ENCODE data around the gene RAB1A. TPM values are rescaled to one million over a fixed set of nuclear protein-coding genes. Genes with fewer than 3 reads are reported as not detected.

RAB1A gene
- total and polyA plus RNA-seq, 9 of the 15 experiments (the other 6 are each of a cell fraction or from before 2014, with no cell fraction given) = 43.8 to 163 (median 67.7) TPM

DNA sequence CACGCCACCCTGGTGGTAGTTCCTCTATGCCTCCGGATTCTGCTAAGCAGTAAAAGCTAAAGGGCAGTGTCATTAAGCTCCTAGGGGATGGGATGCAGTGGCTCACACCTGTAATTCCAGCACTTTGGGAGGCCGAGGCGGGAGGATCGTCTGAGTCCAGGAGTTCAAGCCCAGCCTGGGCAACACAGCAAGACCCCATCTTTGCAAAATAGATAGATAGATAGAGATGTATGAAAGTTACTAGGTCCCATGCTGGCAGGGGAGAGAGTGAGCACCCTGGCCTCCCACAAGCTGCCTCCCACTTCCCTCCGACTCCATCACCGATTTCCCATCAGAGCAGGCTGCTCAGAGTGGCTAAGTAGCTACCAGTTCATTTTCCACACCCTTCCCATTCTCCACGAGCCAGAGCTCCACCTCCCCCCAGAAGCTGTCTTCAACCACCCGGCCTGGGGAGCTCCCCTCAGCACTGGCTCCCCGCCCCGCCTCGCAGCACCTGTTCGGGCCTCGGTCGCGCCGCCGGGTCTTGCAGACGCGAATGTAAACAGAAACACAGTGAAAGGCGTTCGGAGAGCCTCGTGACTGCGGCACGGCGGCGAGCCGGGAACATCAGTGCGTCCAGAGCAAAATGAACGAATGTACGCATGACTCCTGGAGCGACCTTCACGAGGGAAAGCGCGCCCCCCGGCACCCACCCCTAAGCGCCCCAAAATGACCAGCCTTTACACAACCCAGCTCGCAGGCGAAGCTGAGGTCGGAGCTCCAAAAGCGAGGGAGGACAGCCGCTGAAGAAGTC is 74.3 kb downstream of the RAB1A start (continued):
- TF ChIP-seq, protein P1, sequence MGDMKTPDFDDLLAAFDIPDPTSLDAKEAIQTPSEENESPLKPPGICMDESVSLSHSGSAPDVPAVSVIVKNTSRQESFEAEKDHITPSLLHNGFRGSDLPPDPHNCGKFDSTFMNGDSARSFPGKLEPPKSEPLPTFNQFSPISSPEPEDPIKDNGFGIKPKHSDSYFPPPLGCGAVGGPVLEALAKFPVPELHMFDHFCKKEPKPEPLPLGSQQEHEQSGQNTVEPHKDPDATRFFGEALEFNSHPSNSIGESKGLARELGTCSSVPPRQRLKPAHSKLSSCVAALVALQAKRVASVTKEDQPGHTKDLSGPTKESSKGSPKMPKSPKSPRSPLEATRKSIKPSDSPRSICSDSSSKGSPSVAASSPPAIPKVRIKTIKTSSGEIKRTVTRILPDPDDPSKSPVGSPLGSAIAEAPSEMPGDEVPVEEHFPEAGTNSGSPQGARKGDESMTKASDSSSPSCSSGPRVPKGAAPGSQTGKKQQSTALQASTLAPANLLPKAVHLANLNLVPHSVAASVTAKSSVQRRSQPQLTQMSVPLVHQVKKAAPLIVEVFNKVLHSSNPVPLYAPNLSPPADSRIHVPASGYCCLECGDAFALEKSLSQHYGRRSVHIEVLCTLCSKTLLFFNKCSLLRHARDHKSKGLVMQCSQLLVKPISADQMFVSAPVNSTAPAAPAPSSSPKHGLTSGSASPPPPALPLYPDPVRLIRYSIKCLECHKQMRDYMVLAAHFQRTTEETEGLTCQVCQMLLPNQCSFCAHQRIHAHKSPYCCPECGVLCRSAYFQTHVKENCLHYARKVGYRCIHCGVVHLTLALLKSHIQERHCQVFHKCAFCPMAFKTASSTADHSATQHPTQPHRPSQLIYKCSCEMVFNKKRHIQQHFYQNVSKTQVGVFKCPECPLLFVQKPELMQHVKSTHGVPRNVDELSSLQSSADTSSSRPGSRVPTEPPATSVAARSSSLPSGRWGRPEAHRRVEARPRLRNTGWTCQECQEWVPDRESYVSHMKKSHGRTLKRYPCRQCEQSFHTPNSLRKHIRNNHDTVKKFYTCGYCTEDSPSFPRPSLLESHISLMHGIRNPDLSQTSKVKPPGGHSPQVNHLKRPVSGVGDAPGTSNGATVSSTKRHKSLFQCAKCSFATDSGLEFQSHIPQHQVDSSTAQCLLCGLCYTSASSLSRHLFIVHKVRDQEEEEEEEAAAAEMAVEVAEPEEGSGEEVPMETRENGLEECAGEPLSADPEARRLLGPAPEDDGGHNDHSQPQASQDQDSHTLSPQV (IDR thresholded peaks at IDR 0.05) = peak; percentile 51
- TF ChIP-seq ZNF707 (CRISPR knock-in tag; conservative IDR thresholded peaks at IDR 0.05) (no peak), SUPT5H (IDR thresholded peaks at IDR 0.05) (no peak; the same call in 1 of the 2 replicates), CBX5 (IDR thresholded peaks at IDR 0.05; ENCODE audit: borderline replicate concordance, low read depth) (no peak), POLR2A (conservative IDR thresholded peaks at IDR 0.05) (no peak; the same call in 1 of the 2 replicates)
- TF ChIP-seq, protein P2, sequence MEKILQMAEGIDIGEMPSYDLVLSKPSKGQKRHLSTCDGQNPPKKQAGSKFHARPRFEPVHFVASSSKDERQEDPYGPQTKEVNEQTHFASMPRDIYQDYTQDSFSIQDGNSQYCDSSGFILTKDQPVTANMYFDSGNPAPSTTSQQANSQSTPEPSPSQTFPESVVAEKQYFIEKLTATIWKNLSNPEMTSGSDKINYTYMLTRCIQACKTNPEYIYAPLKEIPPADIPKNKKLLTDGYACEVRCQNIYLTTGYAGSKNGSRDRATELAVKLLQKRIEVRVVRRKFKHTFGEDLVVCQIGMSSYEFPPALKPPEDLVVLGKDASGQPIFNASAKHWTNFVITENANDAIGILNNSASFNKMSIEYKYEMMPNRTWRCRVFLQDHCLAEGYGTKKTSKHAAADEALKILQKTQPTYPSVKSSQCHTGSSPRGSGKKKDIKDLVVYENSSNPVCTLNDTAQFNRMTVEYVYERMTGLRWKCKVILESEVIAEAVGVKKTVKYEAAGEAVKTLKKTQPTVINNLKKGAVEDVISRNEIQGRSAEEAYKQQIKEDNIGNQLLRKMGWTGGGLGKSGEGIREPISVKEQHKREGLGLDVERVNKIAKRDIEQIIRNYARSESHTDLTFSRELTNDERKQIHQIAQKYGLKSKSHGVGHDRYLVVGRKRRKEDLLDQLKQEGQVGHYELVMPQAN (IDR thresholded peaks at IDR 0.05; ENCODE audit: borderline replicate concordance) = peak; percentile 62; the same call in 1 of the 2 replicates
- TF ChIP-seq, protein P3, sequence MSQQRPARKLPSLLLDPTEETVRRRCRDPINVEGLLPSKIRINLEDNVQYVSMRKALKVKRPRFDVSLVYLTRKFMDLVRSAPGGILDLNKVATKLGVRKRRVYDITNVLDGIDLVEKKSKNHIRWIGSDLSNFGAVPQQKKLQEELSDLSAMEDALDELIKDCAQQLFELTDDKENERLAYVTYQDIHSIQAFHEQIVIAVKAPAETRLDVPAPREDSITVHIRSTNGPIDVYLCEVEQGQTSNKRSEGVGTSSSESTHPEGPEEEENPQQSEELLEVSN (IDR thresholded peaks at IDR 0.05; ENCODE audit: borderline replicate concordance in 1 of 2, extremely low read depth in 1 of 2, insufficient read depth in 1 of 2, insufficient read length in 1 of 2, low read depth in 1 of 2, low read length in 1 of 2, poor library complexity in 1 of 2, severe bottlenecking in 1 of 2) = peak; percentile 69 to 74
- TF ChIP-seq, protein P4, sequence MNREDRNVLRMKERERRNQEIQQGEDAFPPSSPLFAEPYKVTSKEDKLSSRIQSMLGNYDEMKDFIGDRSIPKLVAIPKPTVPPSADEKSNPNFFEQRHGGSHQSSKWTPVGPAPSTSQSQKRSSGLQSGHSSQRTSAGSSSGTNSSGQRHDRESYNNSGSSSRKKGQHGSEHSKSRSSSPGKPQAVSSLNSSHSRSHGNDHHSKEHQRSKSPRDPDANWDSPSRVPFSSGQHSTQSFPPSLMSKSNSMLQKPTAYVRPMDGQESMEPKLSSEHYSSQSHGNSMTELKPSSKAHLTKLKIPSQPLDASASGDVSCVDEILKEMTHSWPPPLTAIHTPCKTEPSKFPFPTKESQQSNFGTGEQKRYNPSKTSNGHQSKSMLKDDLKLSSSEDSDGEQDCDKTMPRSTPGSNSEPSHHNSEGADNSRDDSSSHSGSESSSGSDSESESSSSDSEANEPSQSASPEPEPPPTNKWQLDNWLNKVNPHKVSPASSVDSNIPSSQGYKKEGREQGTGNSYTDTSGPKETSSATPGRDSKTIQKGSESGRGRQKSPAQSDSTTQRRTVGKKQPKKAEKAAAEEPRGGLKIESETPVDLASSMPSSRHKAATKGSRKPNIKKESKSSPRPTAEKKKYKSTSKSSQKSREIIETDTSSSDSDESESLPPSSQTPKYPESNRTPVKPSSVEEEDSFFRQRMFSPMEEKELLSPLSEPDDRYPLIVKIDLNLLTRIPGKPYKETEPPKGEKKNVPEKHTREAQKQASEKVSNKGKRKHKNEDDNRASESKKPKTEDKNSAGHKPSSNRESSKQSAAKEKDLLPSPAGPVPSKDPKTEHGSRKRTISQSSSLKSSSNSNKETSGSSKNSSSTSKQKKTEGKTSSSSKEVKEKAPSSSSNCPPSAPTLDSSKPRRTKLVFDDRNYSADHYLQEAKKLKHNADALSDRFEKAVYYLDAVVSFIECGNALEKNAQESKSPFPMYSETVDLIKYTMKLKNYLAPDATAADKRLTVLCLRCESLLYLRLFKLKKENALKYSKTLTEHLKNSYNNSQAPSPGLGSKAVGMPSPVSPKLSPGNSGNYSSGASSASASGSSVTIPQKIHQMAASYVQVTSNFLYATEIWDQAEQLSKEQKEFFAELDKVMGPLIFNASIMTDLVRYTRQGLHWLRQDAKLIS (CRISPR knock-in tag; IDR thresholded peaks at IDR 0.05) = 0 out of 2 replicates have a peak, but pooled peaks have one; percentile 1
- TF ChIP-seq, protein P5, sequence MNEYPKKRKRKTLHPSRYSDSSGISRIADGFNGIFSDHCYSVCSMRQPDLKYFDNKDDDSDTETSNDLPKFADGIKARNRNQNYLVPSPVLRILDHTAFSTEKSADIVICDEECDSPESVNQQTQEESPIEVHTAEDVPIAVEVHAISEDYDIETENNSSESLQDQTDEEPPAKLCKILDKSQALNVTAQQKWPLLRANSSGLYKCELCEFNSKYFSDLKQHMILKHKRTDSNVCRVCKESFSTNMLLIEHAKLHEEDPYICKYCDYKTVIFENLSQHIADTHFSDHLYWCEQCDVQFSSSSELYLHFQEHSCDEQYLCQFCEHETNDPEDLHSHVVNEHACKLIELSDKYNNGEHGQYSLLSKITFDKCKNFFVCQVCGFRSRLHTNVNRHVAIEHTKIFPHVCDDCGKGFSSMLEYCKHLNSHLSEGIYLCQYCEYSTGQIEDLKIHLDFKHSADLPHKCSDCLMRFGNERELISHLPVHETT (CRISPR knock-in tag; conservative IDR thresholded peaks at IDR 0.05 in 1 of 2, IDR thresholded peaks at IDR 0.05 in 1 of 2) = no peak
- TF ChIP-seq, protein P6, sequence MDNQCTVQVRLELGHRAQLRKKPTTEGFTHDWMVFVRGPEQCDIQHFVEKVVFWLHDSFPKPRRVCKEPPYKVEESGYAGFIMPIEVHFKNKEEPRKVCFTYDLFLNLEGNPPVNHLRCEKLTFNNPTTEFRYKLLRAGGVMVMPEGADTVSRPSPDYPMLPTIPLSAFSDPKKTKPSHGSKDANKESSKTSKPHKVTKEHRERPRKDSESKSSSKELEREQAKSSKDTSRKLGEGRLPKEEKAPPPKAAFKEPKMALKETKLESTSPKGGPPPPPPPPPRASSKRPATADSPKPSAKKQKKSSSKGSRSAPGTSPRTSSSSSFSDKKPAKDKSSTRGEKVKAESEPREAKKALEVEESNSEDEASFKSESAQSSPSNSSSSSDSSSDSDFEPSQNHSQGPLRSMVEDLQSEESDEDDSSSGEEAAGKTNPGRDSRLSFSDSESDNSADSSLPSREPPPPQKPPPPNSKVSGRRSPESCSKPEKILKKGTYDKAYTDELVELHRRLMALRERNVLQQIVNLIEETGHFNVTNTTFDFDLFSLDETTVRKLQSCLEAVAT (IDR thresholded peaks at IDR 0.05) = peak in 1 of 2 experiments; percentile 18; a peak in 1 of 4 replicates

Measured in K562 (cell line).